HUDEP-2 (cell line): ENCODE measurements around the gene TEKTIP1.
"Not testable (repeated sequence)": the region's sequence is repeated elsewhere in the genome, so short reads cannot be mapped to it uniquely, and the experiment has no call there.

Experiments used
- DNase-seq, 76 experiments: peaks; one replicate each; lab custom pipeline; 2025; ENCODE audit not compliant: unreplicated experiment in 76 of 76; lab: John Stamatoyannopoulos, UW

The TEKTIP1 gene

GRCh38 chr19:3522421-3523360 lies 16.3 kb upstream of the TEKTIP1 start:
- no peak for DNase-seq

GRCh38 chr19:3523361-3524077 lies 15.5 kb upstream of the TEKTIP1 start:
- no peak for DNase-seq

GRCh38 chr19:3524078-3524842 lies 14.7 kb upstream of the TEKTIP1 start:
- no peak for DNase-seq

GRCh38 chr19:3524904-3525451 lies 14.0 kb upstream of the TEKTIP1 start:
- DNase-seq = no peak

- DNase-seq = no peak
Measured at GRCh38 chr19:3526507-3527237, 12.3 kb upstream of the TEKTIP1 start.

- DNase-seq = no peak
Measured at GRCh38 chr19:3527238-3527910, 11.6 kb upstream of the TEKTIP1 start.

- DNase-seq = no peak
Measured at GRCh38 chr19:3528080-3528479, 10.9 kb upstream of the TEKTIP1 start.

- DNase-seq = no peak
Measured at GRCh38 chr19:3528539-3529211, 10.3 kb upstream of the TEKTIP1 start.

- not testable (repeated sequence) for DNase-seq
Measured at GRCh38 chr19:3529299-3529698, 9.7 kb upstream of the TEKTIP1 start.

- no peak for DNase-seq
Measured at GRCh38 chr19:3530389-3530788, 8.6 kb upstream of the TEKTIP1 start.

- no peak for DNase-seq
Measured at GRCh38 chr19:3531716-3532115, 7.3 kb upstream of the TEKTIP1 start.

GRCh38 chr19:3532154-3532786 lies 6.7 kb upstream of the TEKTIP1 start:
- no peak for DNase-seq

GRCh38 chr19:3533033-3533432 lies 5.9 kb upstream of the TEKTIP1 start:
- DNase-seq = no peak

GRCh38 chr19:3533563-3534216 lies 5.3 kb upstream of the TEKTIP1 start:
- DNase-seq = no peak

- DNase-seq = no peak
Measured at GRCh38 chr19:3534375-3535234, 4.4 kb upstream of the TEKTIP1 start.

GRCh38 chr19:3535235-3535535 lies 3.8 kb upstream of the TEKTIP1 start:
- no peak for DNase-seq

- no peak for DNase-seq
Measured at GRCh38 chr19:3535563-3535965, 3.4 kb upstream of the TEKTIP1 start.
